Measurements from ENCODE around the gene ATP8B3. TPM values are rescaled to one million over a fixed set of nuclear protein-coding genes. Genes with fewer than 3 reads are reported as not detected.

The ATP8B3 gene
- total RNA-seq, 4 donors from 2014 or later = 0.88 to 2.4 (median 1.9) TPM

GRCh38 chr19:1849132-1849474 is 37.0 kb upstream of the ATP8B3 start:
- TF ChIP-seq, protein P1, sequence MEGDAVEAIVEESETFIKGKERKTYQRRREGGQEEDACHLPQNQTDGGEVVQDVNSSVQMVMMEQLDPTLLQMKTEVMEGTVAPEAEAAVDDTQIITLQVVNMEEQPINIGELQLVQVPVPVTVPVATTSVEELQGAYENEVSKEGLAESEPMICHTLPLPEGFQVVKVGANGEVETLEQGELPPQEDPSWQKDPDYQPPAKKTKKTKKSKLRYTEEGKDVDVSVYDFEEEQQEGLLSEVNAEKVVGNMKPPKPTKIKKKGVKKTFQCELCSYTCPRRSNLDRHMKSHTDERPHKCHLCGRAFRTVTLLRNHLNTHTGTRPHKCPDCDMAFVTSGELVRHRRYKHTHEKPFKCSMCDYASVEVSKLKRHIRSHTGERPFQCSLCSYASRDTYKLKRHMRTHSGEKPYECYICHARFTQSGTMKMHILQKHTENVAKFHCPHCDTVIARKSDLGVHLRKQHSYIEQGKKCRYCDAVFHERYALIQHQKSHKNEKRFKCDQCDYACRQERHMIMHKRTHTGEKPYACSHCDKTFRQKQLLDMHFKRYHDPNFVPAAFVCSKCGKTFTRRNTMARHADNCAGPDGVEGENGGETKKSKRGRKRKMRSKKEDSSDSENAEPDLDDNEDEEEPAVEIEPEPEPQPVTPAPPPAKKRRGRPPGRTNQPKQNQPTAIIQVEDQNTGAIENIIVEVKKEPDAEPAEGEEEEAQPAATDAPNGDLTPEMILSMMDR (IDR thresholded peaks at IDR 0.05) = no peak
- no peak for DNase-seq (ENCODE audit: low spot score)
- ATAC-seq (ENCODE audit: low FRiP score) = no peak

DNA sequence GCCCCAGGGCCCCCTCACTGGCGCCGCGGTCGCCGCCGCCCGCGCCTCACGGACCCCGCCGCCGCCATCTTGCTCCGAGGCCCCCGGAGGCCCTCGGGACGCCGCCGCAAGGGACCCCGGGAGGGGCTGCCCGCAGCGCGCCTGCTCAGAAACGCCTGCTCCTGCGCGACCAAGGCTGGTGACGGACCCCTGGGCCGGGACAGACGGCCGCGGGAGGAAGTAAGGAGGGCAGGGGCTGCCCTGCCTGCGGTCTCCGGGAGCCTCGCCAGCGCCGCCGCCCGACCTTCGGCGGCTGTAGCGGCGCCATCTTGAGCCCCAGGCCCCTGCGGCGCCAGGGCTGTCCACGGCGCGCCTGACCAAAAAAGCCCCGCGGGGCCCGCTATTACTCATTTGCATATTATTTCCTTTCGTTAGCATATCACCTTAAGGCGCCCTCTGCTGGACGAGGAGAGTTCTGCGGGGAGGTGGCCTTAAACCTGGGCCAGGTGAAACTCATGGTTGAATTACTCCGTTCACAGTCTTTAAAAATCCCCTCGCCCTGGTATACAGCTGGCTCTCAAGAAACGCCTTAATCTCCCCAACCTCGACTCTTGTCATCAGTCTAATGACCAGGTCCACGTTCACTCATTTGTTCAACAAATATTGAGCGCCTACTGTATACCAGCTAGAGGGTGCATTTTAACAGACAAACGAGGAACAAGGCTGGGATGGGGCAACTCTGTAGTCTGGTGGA is 36.5 kb upstream of the ATP8B3 start, which contains the start of gene REXO1:
Gene REXO1 (minus strand): TSS at position 85 of the 733 bp plus-strand sequence. CDS start 125 bp downstream, outside the sequence.
- TF ChIP-seq, protein P1 (IDR thresholded peaks at IDR 0.05) = peak in 1 of 3 donors; percentile 76
- ATAC-seq (ENCODE audit: low FRiP score) = peak; percentile 68
- DNase-seq (ENCODE audit: low spot score) = peak; percentile 97

DNA sequence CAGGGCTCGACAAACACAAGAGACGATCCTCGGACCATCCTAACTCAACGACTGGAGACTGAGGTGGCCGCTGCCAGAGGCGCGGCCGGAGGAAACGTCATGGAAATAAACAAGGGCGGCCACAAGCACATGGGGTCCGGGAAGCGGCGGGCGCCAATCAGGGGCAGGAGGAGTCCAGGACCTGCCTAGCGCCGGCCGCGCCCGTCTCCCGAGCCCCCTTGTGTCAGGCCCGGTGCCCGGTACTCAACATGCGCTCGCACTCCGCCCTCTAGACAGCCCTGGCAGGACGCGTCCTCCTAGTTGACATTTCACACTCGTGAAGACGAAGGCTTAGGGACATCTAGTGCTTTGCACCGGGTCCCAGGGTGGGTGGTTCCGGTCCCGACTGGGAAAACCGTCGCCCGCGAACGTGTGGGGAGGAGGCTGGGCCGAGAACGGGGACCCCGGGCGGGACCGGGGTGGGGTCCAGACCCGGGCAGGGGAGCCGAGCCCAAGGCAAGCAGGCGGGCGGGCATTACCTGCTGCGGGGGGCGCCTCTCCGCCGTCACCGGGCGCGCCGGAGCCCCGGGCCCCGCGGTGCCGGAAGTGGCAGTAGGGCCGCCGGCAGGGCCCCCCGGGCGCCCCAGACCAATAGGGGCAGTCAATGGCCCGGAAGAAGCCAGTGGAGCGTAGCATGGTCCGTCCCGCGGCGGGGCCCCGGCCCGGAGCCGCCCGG is 35.8 kb upstream of the ATP8B3 start:
- TF ChIP-seq, protein P1 (IDR thresholded peaks at IDR 0.05) = no peak
- ATAC-seq (ENCODE audit: low FRiP score) = peak; percentile 22
- no peak for DNase-seq (ENCODE audit: low spot score)

DNA sequence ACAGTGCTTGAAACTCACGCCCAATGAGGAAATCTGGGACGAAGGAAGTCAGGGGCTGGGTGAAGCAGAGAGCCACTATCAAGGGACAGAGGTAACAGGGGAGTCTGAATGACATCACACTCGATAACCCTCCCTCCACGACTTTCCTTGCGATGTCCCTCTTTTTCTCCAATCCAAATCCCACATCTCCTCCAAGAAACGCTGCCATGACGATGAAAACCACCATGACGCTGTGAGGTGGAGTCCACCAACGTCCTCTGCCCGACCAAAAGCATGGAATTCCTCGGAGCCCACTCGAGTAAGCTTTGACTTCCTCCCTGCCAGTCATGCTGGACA is 35.2 kb upstream of the ATP8B3 start:
- TF ChIP-seq, protein P1 (IDR thresholded peaks at IDR 0.05) = no peak
- DNase-seq (ENCODE audit: low spot score) (no peak), ATAC-seq (ENCODE audit: low FRiP score) (no peak)

DNA sequence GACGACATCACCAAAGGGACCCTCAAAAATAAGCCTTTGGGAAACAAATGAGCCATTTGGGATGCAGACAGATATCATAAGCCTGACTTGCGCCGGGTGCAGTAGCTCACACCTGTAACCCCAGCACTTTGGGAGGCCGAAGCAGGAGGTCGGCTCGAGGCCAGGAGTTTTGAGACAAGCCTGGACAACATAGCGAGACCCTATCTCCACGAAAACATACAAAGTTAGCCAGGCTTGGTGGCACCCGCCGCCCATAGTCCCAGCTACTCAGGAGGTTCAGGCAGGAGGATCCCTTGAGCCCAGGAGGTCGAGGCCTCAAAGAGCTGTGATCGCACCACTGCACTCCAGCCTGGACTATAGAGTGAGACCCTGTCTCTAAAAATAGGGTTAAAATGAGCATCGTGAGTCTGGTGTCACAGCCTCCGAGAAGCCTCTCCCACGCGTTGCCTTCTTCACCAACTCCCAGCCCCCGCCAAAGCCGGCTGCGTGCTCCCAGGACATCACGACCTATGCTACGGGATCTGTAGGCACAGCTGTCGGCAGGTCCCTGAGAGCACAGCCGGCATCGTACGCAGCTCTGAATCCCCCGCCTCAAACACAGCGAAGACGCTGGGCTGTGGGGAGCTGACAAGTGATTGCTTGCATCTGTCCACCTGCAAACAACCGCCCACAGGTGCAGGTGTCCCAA is 34.6 kb upstream of the ATP8B3 start:
- DNase-seq (ENCODE audit: low spot score) = no peak
- no peak for ATAC-seq (ENCODE audit: low FRiP score)
- TF ChIP-seq, protein P1 (IDR thresholded peaks at IDR 0.05) = no peak

- TF ChIP-seq, protein P1 (IDR thresholded peaks at IDR 0.05) = no peak
- no peak for DNase-seq (ENCODE audit: low spot score)
- ATAC-seq (ENCODE audit: low FRiP score) = no peak
These were observed 33.6 kb upstream of the ATP8B3 start for GRCh38 chr19:1845642-1846041.
